SK-N-MC (cell line): ENCODE data around the gene FUBP3.

ENCODE experiments used
- EZH2 ChIP-seq: fragments of 200-600 bp; sonication (generic); IDR thresholded peaks from one replicate; pipeline ENCODE4 v1.6.1; 2017; ENCODE audit warnings: antibody characterized with exemption
- FOXP2 ChIP-seq: optimal IDR thresholded peaks from 2 replicates; pipeline ENCODE3; 2011; ENCODE audit warnings: mild to moderate bottlenecking, moderate library complexity; ENCODE audit not compliant: insufficient read depth; ENCODE audit errors: extremely low read length, control extremely low read depth
- POLR2AphosphoS5 ChIP-seq: IDR thresholded peaks from 2 replicates; pipeline ENCODE4 v1.6.1; 2012; ENCODE audit warnings: mild to moderate bottlenecking, low read depth, low read length, borderline replicate concordance

GRCh38 chr9:130623466-130623865 lies 44.1 kb downstream of the FUBP3 start:
- no peak for TF ChIP-seq EZH2
- no peak for TF ChIP-seq POLR2AphosphoS5
- TF ChIP-seq FOXP2: no peak
